Nasal cavity respiratory epithelium epithelial cell of viscerocranial mucosa (primary cell): ENCODE measurements around the gene SFPQ. TPM values are rescaled to one million over a fixed set of nuclear protein-coding genes. Genes with fewer than 3 reads are reported as not detected.

ENCODE experiments used
- total RNA-seq: library from RNA; depleted of rRNA; stranded (reverse); fragments of >200 nt; gene quantifications from 2 replicates; pipeline ENCODE4 v1.2.3, GENCODE V29; 2014

The SFPQ gene, protein sequence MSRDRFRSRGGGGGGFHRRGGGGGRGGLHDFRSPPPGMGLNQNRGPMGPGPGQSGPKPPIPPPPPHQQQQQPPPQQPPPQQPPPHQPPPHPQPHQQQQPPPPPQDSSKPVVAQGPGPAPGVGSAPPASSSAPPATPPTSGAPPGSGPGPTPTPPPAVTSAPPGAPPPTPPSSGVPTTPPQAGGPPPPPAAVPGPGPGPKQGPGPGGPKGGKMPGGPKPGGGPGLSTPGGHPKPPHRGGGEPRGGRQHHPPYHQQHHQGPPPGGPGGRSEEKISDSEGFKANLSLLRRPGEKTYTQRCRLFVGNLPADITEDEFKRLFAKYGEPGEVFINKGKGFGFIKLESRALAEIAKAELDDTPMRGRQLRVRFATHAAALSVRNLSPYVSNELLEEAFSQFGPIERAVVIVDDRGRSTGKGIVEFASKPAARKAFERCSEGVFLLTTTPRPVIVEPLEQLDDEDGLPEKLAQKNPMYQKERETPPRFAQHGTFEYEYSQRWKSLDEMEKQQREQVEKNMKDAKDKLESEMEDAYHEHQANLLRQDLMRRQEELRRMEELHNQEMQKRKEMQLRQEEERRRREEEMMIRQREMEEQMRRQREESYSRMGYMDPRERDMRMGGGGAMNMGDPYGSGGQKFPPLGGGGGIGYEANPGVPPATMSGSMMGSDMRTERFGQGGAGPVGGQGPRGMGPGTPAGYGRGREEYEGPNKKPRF
- total RNA-seq: 140 and 236 TPM in 2 replicates

DNA sequence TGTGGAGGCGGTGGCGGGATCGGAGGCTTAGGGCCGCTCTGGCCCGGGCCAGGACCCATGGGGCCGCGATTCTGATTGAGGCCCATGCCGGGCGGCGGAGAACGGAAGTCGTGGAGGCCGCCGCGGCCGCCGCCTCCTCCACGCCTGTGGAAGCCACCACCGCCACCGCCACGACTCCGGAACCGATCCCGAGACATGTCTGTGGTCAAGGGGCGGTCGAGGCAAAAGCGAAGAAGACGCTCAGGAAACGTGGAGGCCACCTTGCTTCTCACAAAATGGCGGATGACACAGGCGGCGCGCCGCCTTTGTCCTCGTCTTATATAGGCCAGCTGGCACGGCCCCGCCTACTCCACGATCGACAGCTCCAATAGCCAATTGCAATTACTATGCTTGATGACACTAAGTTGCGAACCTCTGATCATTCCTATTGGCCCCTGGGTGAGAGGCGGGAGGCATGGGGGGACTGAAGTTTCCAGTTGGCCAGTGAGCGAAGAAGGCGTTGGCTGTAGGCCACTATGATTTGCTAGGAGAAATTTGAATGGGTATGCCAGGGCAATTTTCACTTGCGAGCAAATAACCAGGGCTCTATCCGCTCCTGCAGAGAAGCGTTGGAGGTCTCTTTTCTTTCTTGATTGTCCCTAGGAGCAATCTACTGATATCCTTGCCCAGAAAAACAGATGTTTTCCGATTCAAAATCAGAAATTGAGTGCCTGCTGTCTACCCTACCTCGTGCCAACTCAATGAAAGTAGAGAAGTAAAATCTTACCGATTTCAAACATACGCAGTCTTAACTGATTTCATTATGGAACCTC is at the start of gene SFPQ:
Gene SFPQ (minus strand): TSS at position 293 of the 812 bp plus-strand sequence. CDS start 96 bp downstream, at position 197.

Other genes with a start within 250 kb of the SFPQ start
- gene TMEM35B, start 207.8 kb downstream of the SFPQ start, total RNA-seq: 4.1 and 12.9 TPM in 2 replicates
- gene ZMYM6, start 161.2 kb downstream of the SFPQ start, total RNA-seq: 17.8 and 21.4 TPM in 2 replicates
- 32.5 and 34.9 TPM in 2 replicates for gene ZMYM1, start 113.8 kb downstream of the SFPQ start, total RNA-seq
- 24.6 and 38.4 TPM in 2 replicates for gene ZMYM4, start 75.6 kb upstream of the SFPQ start, total RNA-seq